Amygdala (tissue), 56 donors: ENCODE results near the gene GRK2.

Experiments used
- DNase-seq, 56 donors: peaks; one replicate each; lab custom pipeline; 2025; lab: John Stamatoyannopoulos, UW

Gene GRK2

GRCh38 chr11:67280788-67281551 lies 14.7 kb downstream of the GRK2 start:
- DNase-seq = no peak

- no peak for DNase-seq
These were observed 15.4 kb downstream of the GRK2 start for GRCh38 chr11:67281552-67282150.

GRCh38 chr11:67282155-67282875 lies 16.0 kb downstream of the GRK2 start:
- no peak for DNase-seq

- no peak for DNase-seq
These were observed 16.7 kb downstream of the GRK2 start for GRCh38 chr11:67282876-67283371.

- no peak for DNase-seq
These were observed 17.2 kb downstream of the GRK2 start for GRCh38 chr11:67283481-67283963.

GRCh38 chr11:67284811-67285540 lies 18.7 kb downstream of the GRK2 start:
- DNase-seq = no peak

- DNase-seq = no peak
These were observed 19.5 kb downstream of the GRK2 start for GRCh38 chr11:67285541-67286498.

- peak in 4 of 56 donors; percentile 26 to 50 (median 38) for DNase-seq
These were observed 20.5 kb downstream of the GRK2 start for GRCh38 chr11:67286621-67287333.

- DNase-seq = no peak
These were observed 21.3 kb downstream of the GRK2 start for GRCh38 chr11:67287355-67288197.

- peak in 1 of 56 donors; percentile 36 for DNase-seq
These were observed 21.9 kb downstream of the GRK2 start for GRCh38 chr11:67288198-67288451.

GRCh38 chr11:67288452-67289225 lies 22.4 kb downstream of the GRK2 start:
- DNase-seq = peak in 51 of 56 donors; percentile 35 to 92 (median 76)

- DNase-seq = peak in 5 of 56 donors; percentile 54 to 72 (median 63)
These were observed 23.0 kb downstream of the GRK2 start, which contains the start of gene ANKRD13D for GRCh38 chr11:67289226-67289650. Gene ANKRD13D, plus strand, starts transcription at chr11:67289303. Its CDS starts 158 bp downstream, at chr11:67289461.

- DNase-seq = no peak
These were observed 23.6 kb downstream of the GRK2 start for GRCh38 chr11:67289651-67290479.

GRCh38 chr11:67290801-67291200 lies 24.5 kb downstream of the GRK2 start:
- DNase-seq = no peak

- DNase-seq = no peak
These were observed 25.5 kb downstream of the GRK2 start for GRCh38 chr11:67291481-67292381.
